ENCODE measurements around the gene NUP62. TPM values are rescaled to one million over a fixed set of nuclear protein-coding genes. Genes with fewer than 3 reads are reported as not detected.
A peak's percentile ranks its signal among the peaks of the same experiment; 100 is the strongest.

NUP62 gene
- total and polyA plus RNA-seq, 7 experiments from 2014 or later: 26.9 to 130 (median 52.4) TPM

DNA sequence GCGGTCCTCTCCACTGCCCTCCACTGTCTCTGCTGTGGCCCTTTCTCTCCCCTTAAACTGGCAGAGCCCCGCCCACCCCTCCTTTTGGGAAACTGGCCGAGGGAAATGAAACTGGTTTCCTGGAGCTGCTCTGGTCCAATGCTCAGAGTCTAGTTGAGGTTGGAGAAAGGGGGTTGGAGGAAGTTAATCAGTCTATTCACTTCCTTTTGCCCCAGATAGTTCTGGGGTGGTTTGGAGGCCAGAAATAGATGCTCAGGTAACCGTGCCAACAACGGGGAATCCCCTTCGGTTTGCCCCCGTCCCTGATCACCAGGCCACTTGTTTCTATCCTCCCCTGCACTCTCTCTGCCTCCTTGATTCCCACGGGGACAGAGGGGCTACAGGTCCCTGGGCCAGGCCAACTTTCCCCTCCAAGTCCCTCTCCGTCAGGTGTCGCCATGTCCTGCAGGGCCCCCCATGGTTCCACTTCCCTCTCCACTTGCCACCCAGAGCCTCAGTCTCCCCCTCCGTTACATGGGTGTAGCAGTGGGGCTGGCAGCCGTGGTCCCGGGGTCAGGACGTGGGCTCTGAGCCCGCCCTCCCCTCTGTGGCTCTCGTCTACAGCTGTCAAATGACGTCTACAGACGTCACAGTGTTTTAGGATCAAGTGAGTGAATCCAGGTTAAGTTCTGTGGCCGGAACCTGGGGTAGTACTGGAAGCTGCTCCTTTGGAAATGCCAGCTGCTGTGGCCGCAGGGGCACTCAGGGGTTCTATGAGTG, 32.3 kb downstream of the NUP62 start, which contains the start of gene IL4I1:
Gene IL4I1, minus strand, starts transcription at position 25 of the 759 bp plus-strand sequence. CDS start 727 bp downstream, outside the sequence.
- peak within 1 kb of the TSS; percentile 26 to 81 (median 74) for H3K4me3 Mint-ChIP-seq
- intact Hi-C loops (cut with micrococcal nuclease): loop anchor here (1.0 to 2.0 kb wide), 4 partner anchors 14 to 128 kb away; partner anchors contain the start of genes ATF5 (in 2 of the 2), NUP62 (in 2 of the 2), AKT1S1 (in 1 of the 2) and TBC1D17 (in 1 of the 2)
- H3K9me3 Mint-ChIP-seq: no peaks in the 10 kb centered on the region
- H3K4me3 ChIP-seq (ENCODE audit: low read length): peak within 1 kb of the TSS; percentile 36
- peak within 1 kb of the TSS; percentile 79 to 97 (median 91) for H3K27ac Mint-ChIP-seq
- H3K36me3 ChIP-seq (ENCODE audit: control insufficient read depth in 2 of 3, insufficient read depth in 3 of 3, low read length in 3 of 3): no peaks in the 10 kb centered on the region
- H3K27me3 Mint-ChIP-seq: no peaks in the 10 kb centered on the region
- H3K27me3 ChIP-seq (ENCODE audit: control insufficient read depth in 2 of 2, insufficient read depth in 2 of 2, low read length in 2 of 2): no peaks in the 10 kb centered on the region
- DNase-seq (peak in 8 of 9 donors; percentile 15 to 62 (median 38)), ATAC-seq (peak; percentile 72)
- H3K4me1 ChIP-seq (ENCODE audit: control insufficient read depth in 2 of 2, insufficient read depth in 2 of 2, low read length in 2 of 2): peaks cover 18 to 19% of the 10 kb centered on the region in 2 donors
- ChIA-PET CTCF (no interaction called here), POLR2A (interaction anchor here (1.0 to 2.2 kb wide), 5 partner anchors 22 to 36 kb away, joined by 3 to 8 read pairs (median 4); partner anchors contain the start of genes ATF5 and NUP62)
- H3K4me1 Mint-ChIP-seq: peaks cover 15 to 41% (median 23%) of the 10 kb centered on the region in 7 donors
- H3K9me3 ChIP-seq (ENCODE audit: control insufficient read depth in 2 of 3, low read length in 3 of 3): no peaks in the 10 kb centered on the region
- H3K36me3 Mint-ChIP-seq: peaks cover 0 to 2% (median 0%) of the 10 kb centered on the region in 5 donors
- peak within 1 kb of the TSS; percentile 56 for H3K27ac ChIP-seq (ENCODE audit: low read depth, low read length)

DNA sequence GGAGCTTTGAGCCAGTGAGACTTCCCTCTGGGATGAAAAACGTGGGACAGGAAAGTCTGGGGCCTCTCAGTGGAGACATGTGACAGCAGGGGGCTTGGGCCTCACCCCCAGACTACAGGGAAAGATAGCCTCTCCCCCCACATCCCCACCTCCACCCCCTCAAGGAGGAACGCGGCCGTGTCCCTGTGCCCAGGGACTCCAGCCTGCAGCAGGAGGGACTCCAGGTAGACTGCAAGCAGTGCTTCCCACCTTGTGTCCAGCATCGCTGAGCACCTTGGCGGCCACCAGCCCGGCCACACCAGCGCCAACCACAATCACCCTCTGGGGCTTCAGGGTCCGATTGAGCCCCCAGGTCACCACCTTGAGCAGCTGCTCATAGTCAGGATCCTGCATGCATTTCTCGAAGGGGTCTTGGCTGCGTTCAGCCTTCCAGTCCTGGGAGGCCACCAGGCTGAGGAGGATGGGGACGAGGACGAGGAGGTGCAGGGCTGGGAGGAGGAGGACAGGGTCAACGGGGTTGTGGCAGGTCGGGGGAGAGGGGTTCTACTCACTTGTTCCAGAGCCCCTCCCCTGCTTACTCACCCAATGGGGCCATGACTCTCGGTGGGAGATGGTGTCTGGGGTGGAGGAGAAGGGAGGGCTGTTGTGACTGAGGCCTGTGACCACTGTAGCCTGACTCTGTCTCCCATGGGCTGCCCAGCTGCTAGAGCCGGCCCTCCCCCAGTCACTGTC, 33.6 kb downstream of the NUP62 start:
- peak overlapping the region in 3 of 9 donors; percentile 69 to 96 (median 79) for H3K27ac Mint-ChIP-seq
- ChIA-PET POLR2A (interaction anchor here (0.8 to 2.2 kb wide), 5 partner anchors 12 to 34 kb away, joined by 3 to 8 read pairs (median 5); partner anchors contain the start of genes AKT1S1, ATF5, NUP62 and TBC1D17), CTCF (no interaction called here)
- no peaks in the 10 kb centered on the region for H3K27me3 Mint-ChIP-seq
- peaks cover 15 to 46% (median 23%) of the 10 kb centered on the region in 7 donors for H3K4me1 Mint-ChIP-seq
- H3K27ac ChIP-seq (ENCODE audit: low read depth, low read length): no peak overlapping the region
- no peaks in the 10 kb centered on the region for H3K9me3 Mint-ChIP-seq
- peaks cover 0 to 2% (median 0%) of the 10 kb centered on the region in 5 donors for H3K36me3 Mint-ChIP-seq
- no peaks in the 10 kb centered on the region for H3K36me3 ChIP-seq (ENCODE audit: control insufficient read depth in 2 of 3, insufficient read depth in 3 of 3, low read length in 3 of 3)
- intact Hi-C loops (cut with micrococcal nuclease): loop anchor here in 1 of 2 donors (2.0 kb wide), 1 partner anchor 15 kb away; no protein-coding TSS in a partner anchor
- peak overlapping the region in 1 of 10 donors; percentile 34 for H3K4me3 Mint-ChIP-seq
- H3K4me1 ChIP-seq (ENCODE audit: control insufficient read depth in 2 of 2, insufficient read depth in 2 of 2, low read length in 2 of 2): peaks cover 18 to 19% of the 10 kb centered on the region in 2 donors
- no peaks in the 10 kb centered on the region for H3K9me3 ChIP-seq (ENCODE audit: control insufficient read depth in 2 of 3, low read length in 3 of 3)
- ATAC-seq (no peak), DNase-seq (no peak)
- no peak overlapping the region for H3K4me3 ChIP-seq (ENCODE audit: low read length)
- no peaks in the 10 kb centered on the region for H3K27me3 ChIP-seq (ENCODE audit: control insufficient read depth in 2 of 2, insufficient read depth in 2 of 2, low read length in 2 of 2)

DNA sequence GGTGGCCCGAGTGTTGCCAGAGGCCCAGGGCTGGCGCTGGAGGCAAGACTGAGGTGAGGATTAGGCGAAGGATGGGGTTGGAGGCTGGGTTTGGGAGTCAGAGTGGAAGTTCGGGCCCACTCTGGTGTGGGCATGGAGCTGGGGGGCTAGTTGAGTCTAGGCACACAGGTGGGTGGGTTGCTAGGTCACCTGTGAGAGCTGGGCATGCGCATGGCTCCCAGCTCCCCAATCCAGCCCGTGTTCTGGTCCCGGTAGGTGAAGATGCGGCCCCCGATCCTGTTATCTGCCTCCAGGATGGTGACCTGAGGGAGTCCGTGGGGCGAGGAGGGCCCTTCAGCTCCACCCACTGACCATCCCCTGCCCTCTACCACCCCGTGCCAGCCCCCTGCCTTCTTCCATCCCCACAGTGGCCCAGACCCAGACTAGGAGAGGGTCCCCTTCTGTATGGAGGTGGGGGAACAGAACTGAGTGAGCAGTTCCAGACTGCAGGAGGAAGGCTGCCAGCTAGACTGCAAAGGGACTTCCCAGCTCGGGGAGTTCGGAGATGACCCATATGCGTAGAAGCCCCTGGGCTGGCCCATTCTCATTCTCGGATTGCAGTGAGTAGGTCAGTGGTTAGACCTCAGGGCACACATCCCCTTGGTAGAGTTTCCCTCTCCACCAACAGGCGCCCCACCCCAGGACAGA, 34.3 kb downstream of the NUP62 start:
- H3K36me3 ChIP-seq (ENCODE audit: control insufficient read depth in 2 of 3, insufficient read depth in 3 of 3, low read length in 3 of 3): no peaks in the 10 kb centered on the region
- intact Hi-C loops (cut with micrococcal nuclease): loop anchor here in 1 of 2 donors (5.0 kb wide), 1 partner anchor 178 kb away; no protein-coding TSS in a partner anchor
- H3K27ac ChIP-seq (ENCODE audit: low read depth, low read length): no peak overlapping the region
- ChIA-PET CTCF (no interaction called here), POLR2A (interaction anchor here (0.8 to 1.2 kb wide), 3 partner anchors 11 to 35 kb away, joined by 3 to 7 read pairs (median 3); partner anchors contain the start of genes AKT1S1, NUP62 and TBC1D17)
- H3K4me1 Mint-ChIP-seq: peaks cover 15 to 46% (median 23%) of the 10 kb centered on the region in 7 donors
- ATAC-seq (no peak), DNase-seq (no peak)
- H3K27me3 ChIP-seq (ENCODE audit: control insufficient read depth in 2 of 2, insufficient read depth in 2 of 2, low read length in 2 of 2): no peaks in the 10 kb centered on the region
- H3K36me3 Mint-ChIP-seq: peaks cover 0 to 2% (median 0%) of the 10 kb centered on the region in 5 donors
- H3K4me3 Mint-ChIP-seq: peak overlapping the region in 2 of 10 donors; percentile 32 to 51
- peak overlapping the region in 4 of 9 donors; percentile 26 to 77 (median 61) for H3K27ac Mint-ChIP-seq
- peaks cover 18 to 19% of the 10 kb centered on the region in 2 donors for H3K4me1 ChIP-seq (ENCODE audit: control insufficient read depth in 2 of 2, insufficient read depth in 2 of 2, low read length in 2 of 2)
- H3K9me3 Mint-ChIP-seq: no peaks in the 10 kb centered on the region
- no peak overlapping the region for H3K4me3 ChIP-seq (ENCODE audit: low read length)
- H3K27me3 Mint-ChIP-seq: no peaks in the 10 kb centered on the region
- H3K9me3 ChIP-seq (ENCODE audit: control insufficient read depth in 2 of 3, low read length in 3 of 3): no peaks in the 10 kb centered on the region

- no peak overlapping the region for H3K27ac ChIP-seq (ENCODE audit: low read depth, low read length)
- POLR2A ChIA-PET: interaction anchor here (0.8 to 1.6 kb wide), 3 partner anchors 17 to 34 kb away, joined by 3 to 7 read pairs (median 5); partner anchors contain the start of genes AKT1S1 and TBC1D17
- H3K4me3 Mint-ChIP-seq: peak overlapping the region in 1 of 10 donors; percentile 51
- peak overlapping the region in 1 of 9 donors; percentile 77 for H3K27ac Mint-ChIP-seq
- no peak overlapping the region for H3K4me3 ChIP-seq (ENCODE audit: low read length)
- H3K27me3 Mint-ChIP-seq: no peaks in the 10 kb centered on the region
- intact Hi-C loops (cut with micrococcal nuclease): loop anchor here in 1 of 2 donors (5.0 kb wide), 1 partner anchor 177 kb away; no protein-coding TSS in a partner anchor
- peaks cover 18 to 25% of the 10 kb centered on the region in 2 donors for H3K4me1 ChIP-seq (ENCODE audit: control insufficient read depth in 2 of 2, insufficient read depth in 2 of 2, low read length in 2 of 2)
- ATAC-seq (no peak), DNase-seq (no peak)
- no peaks in the 10 kb centered on the region for H3K27me3 ChIP-seq (ENCODE audit: control insufficient read depth in 2 of 2, insufficient read depth in 2 of 2, low read length in 2 of 2)
- H3K9me3 ChIP-seq (ENCODE audit: control insufficient read depth in 2 of 3, low read length in 3 of 3): no peaks in the 10 kb centered on the region
- H3K36me3 ChIP-seq (ENCODE audit: control insufficient read depth in 2 of 3, insufficient read depth in 3 of 3, low read length in 3 of 3): no peaks in the 10 kb centered on the region
- CTCF ChIA-PET: no interaction called here
- peaks cover 0 to 3% (median 0%) of the 10 kb centered on the region in 5 donors for H3K36me3 Mint-ChIP-seq
- H3K9me3 Mint-ChIP-seq: no peaks in the 10 kb centered on the region
- H3K4me1 Mint-ChIP-seq: peaks cover 15 to 46% (median 23%) of the 10 kb centered on the region in 7 donors
These were observed 35.2 kb downstream of the NUP62 start for GRCh38 chr19:49894011-49894664.

GRCh38 chr19:49892716-49893115, 36.6 kb downstream of the NUP62 start:
- Histone ChIP-seq H3K9me3 (ENCODE audit: control insufficient read depth in 2 of 3, low read length in 3 of 3) (no peaks in the 10 kb centered on the region), H3K36me3 (ENCODE audit: control insufficient read depth in 2 of 3, insufficient read depth in 3 of 3, low read length in 3 of 3) (peaks cover 0 to under 1% (median 0%) of the 10 kb centered on the region in 3 experiments), H3K4me3 (ENCODE audit: low read length) (no peak overlapping the region), H3K27ac (ENCODE audit: low read depth, low read length) (no peak overlapping the region), H3K4me1 (ENCODE audit: control insufficient read depth in 2 of 2, insufficient read depth in 2 of 2, low read length in 2 of 2) (peaks cover 17 to 22% of the 10 kb centered on the region in 2 donors), H3K27me3 (ENCODE audit: control insufficient read depth in 2 of 2, insufficient read depth in 2 of 2, low read length in 2 of 2) (no peaks in the 10 kb centered on the region)
- peak overlapping the region in 4 of 9 donors; percentile 41 to 56 (median 48) for H3K27ac Mint-ChIP-seq
- DNase-seq: no peak
- peak overlapping the region in 5 of 10 donors; percentile 4 to 54 (median 30) for H3K4me3 Mint-ChIP-seq
- H3K36me3 Mint-ChIP-seq: peaks cover 0 to 6% (median 0%) of the 10 kb centered on the region in 5 donors
- intact Hi-C loops (cut with micrococcal nuclease): loop anchor here in 1 of 2 donors (5.0 kb wide), 1 partner anchor 175 kb away; no protein-coding TSS in a partner anchor
- H3K4me1 Mint-ChIP-seq: peaks cover 15 to 39% (median 20%) of the 10 kb centered on the region in 7 donors
- POLR2A ChIA-PET: interaction anchor here (1.6 kb wide), 1 partner anchor 16 kb away, joined by 5 read pairs; the partner anchor contains the start of genes AKT1S1 and TBC1D17
- CTCF ChIA-PET: no interaction called here
- H3K27me3 Mint-ChIP-seq: no peaks in the 10 kb centered on the region
- no peaks in the 10 kb centered on the region for H3K9me3 Mint-ChIP-seq
- ATAC-seq: no peak
